WTC11 (cell line): ENCODE results near the gene FOXL1. TPM values are rescaled to one million over a fixed set of nuclear protein-coding genes. Genes with fewer than 3 reads are reported as not detected.

Experiments used
- ATAC-seq: fragments of 200-7000 bp; cut with Tn5 transposase; 2 replicates; pipeline ENCODE4 v1.10.0; 2021; ENCODE audit warnings: mild to moderate bottlenecking, moderate library complexity
- CTCF ChIA-PET: fragments of 300-600 bp; sonication (Branson Sonifier 250); formaldehyde crosslinking; loops from one replicate; lab custom pipeline; 2021; ENCODE audit warnings: antibody characterized with exemption; lab: Charles Lee
- POLR2A ChIA-PET: fragments of 350-600 bp; sonication (Branson Sonifier 250); formaldehyde crosslinking; loops from one replicate; lab custom pipeline; 2021; ENCODE audit warnings: antibody characterized with exemption; lab: Charles Lee
- DNase-seq: peaks from one replicate; pipeline ENCODE4 v3.0.0; 2021; ENCODE audit warnings: low spot score
- H3K27ac Mint-ChIP-seq: 2 replicates; pipeline ENCODE4 v1.8.0; 2021; ENCODE audit warnings: mixed read lengths
- H3K27me3 Mint-ChIP-seq: 2 replicates; pipeline ENCODE4 v1.8.0; 2021; ENCODE audit warnings: low read depth, mild to moderate bottlenecking, moderate library complexity, mixed read lengths
- H3K36me3 Mint-ChIP-seq: 2 replicates; pipeline ENCODE4 v1.8.0; 2021; ENCODE audit warnings: mixed read lengths
- H3K4me1 Mint-ChIP-seq: 2 replicates; pipeline ENCODE4 v1.8.0; 2022; ENCODE audit warnings: mixed read lengths
- H3K4me3 Mint-ChIP-seq: 2 replicates; pipeline ENCODE4 v1.8.0; 2021; ENCODE audit warnings: mild to moderate bottlenecking, moderate library complexity, mixed read lengths
- H3K9me3 Mint-ChIP-seq: 2 replicates; pipeline ENCODE4 v1.8.0; 2021; ENCODE audit warnings: mixed read lengths
- ATF3 ChIP-seq: sonication (generic); formaldehyde crosslinking; conservative IDR thresholded peaks from 2 replicates; pipeline ENCODE4 v1.8.1; 2022; ENCODE audit warnings: mild to moderate bottlenecking, missing genetic modification reagents
- CTCF ChIP-seq: fragments of 200-600 bp; IDR thresholded peaks from 2 replicates; pipeline ENCODE4 v1.8.0; 2022; ENCODE audit warnings: antibody characterized with exemption
- E2F1 ChIP-seq: sonication (generic); formaldehyde crosslinking; IDR thresholded peaks from 2 replicates; pipeline ENCODE4 v1.8.0; 2022; ENCODE audit warnings: mild to moderate bottlenecking, missing genetic modification reagents
- ERG ChIP-seq: fragments of 250-450 bp; sonication (Bioruptor Pico); IDR thresholded peaks from 2 replicates; pipeline ENCODE4 v1.8.0; 2021; ENCODE audit warnings: mild to moderate bottlenecking
- ETV6 ChIP-seq: sonication (generic); formaldehyde crosslinking; IDR thresholded peaks from 2 replicates; pipeline ENCODE4 v1.8.1; 2022; ENCODE audit warnings: mild to moderate bottlenecking, missing genetic modification reagents
- GABPB1 ChIP-seq: sonication (generic); formaldehyde crosslinking; IDR thresholded peaks from 2 replicates; pipeline ENCODE4 v1.8.1; 2023; ENCODE audit warnings: mild to moderate bottlenecking, missing genetic modification reagents
- NR3C1 ChIP-seq: sonication (generic); formaldehyde crosslinking; conservative IDR thresholded peaks from 2 replicates; pipeline ENCODE4 v1.8.1; 2023; ENCODE audit warnings: low read depth, mild to moderate bottlenecking, missing genetic modification reagents
- PREB ChIP-seq: sonication (generic); formaldehyde crosslinking; IDR thresholded peaks from 2 replicates; pipeline ENCODE4 v1.8.1; 2022; ENCODE audit warnings: mild to moderate bottlenecking, missing genetic modification reagents, moderate library complexity, borderline replicate concordance
- SMAD4 ChIP-seq: sonication (generic); formaldehyde crosslinking; IDR thresholded peaks from 2 replicates; pipeline ENCODE4 v1.8.0; 2022; ENCODE audit warnings: mild to moderate bottlenecking, missing genetic modification reagents
- SP1 ChIP-seq: sonication (generic); formaldehyde crosslinking; conservative IDR thresholded peaks from 2 replicates; pipeline ENCODE4 v1.8.1; 2022; ENCODE audit warnings: missing genetic modification reagents
- TCF7 ChIP-seq: sonication (generic); formaldehyde crosslinking; IDR thresholded peaks from 2 replicates; pipeline ENCODE4 v1.8.0; 2022; ENCODE audit warnings: mild to moderate bottlenecking, low read depth, missing genetic modification reagents, moderate library complexity
- TEAD1 ChIP-seq: sonication (generic); formaldehyde crosslinking; IDR thresholded peaks from 2 replicates; pipeline ENCODE4 v1.8.0; 2022; ENCODE audit warnings: mild to moderate bottlenecking, missing genetic modification reagents
- TP53 ChIP-seq: sonication (generic); formaldehyde crosslinking; IDR thresholded peaks from 2 replicates; pipeline ENCODE4 v1.8.1; 2023; ENCODE audit warnings: mild to moderate bottlenecking, missing genetic modification reagents
- ZBTB21 ChIP-seq: sonication (generic); formaldehyde crosslinking; IDR thresholded peaks from 2 replicates; pipeline ENCODE4 v1.8.1; 2023; ENCODE audit warnings: mild to moderate bottlenecking, missing genetic modification reagents, borderline replicate concordance
- ZNF219 ChIP-seq: sonication (generic); formaldehyde crosslinking; IDR thresholded peaks from 2 replicates; pipeline ENCODE4 v1.8.0; 2023; ENCODE audit warnings: missing genetic modification reagents, mild to moderate bottlenecking, borderline replicate concordance
- ZNF281 ChIP-seq: sonication (generic); formaldehyde crosslinking; IDR thresholded peaks from 2 replicates; pipeline ENCODE4 v1.8.0; 2023; ENCODE audit warnings: mild to moderate bottlenecking, missing genetic modification reagents
- ZNF396 ChIP-seq: fragments of 250-450 bp; sonication (Bioruptor Pico); IDR thresholded peaks from 2 replicates; pipeline ENCODE4 v1.8.0; 2021; ENCODE audit warnings: mild to moderate bottlenecking, moderate library complexity, borderline replicate concordance
- ZNF423 ChIP-seq: fragments of 250-450 bp; sonication (Bioruptor Pico); IDR thresholded peaks from 2 replicates; pipeline ENCODE4 v2.1.2; 2022; ENCODE audit warnings: mild to moderate bottlenecking, moderate library complexity
- ZNF425 ChIP-seq: fragments of 250-450 bp; sonication (Bioruptor Pico); conservative IDR thresholded peaks from 2 replicates; pipeline ENCODE4 v1.9.0; 2021; ENCODE audit warnings: mild to moderate bottlenecking
- ZNF532 ChIP-seq: fragments of 250-450 bp; sonication (Bioruptor Pico); IDR thresholded peaks from 2 replicates; pipeline ENCODE4 v1.9.0; 2021; ENCODE audit warnings: mild to moderate bottlenecking, borderline replicate concordance
- total RNA-seq: library from RNA; stranded (reverse); gene quantifications from 3 replicates; pipeline ENCODE4 v1.2.3, GENCODE V29; 2021

FOXL1 gene
- total RNA-seq, 1 experiment from 2014 or later = 0.33 TPM

- no peak for TF ChIP-seq ZNF425
- TF ChIP-seq SMAD4 (CRISPR knock-in tag) = no peak
- no peak for TF ChIP-seq ATF3 (CRISPR knock-in tag)
- no peak for TF ChIP-seq CTCF
These were observed 20.8 kb upstream of the FOXL1 start (continued) for GRCh38 chr16:86557587-86557986.

- CTCF ChIA-PET = interaction anchor here (0.8 kb wide), 1 partner anchor 17 kb away, joined by 3 read pairs; no protein-coding TSS in a partner anchor
- H3K27me3 Mint-ChIP-seq = peaks cover 20% of the 10 kb centered on the region
- peaks cover 9% of the 10 kb centered on the region; the same call in 1 of the 2 replicates for H3K4me1 Mint-ChIP-seq
- no peak overlapping the region for H3K27ac Mint-ChIP-seq
- no peaks in the 10 kb centered on the region for H3K36me3 Mint-ChIP-seq
- no peaks in the 10 kb centered on the region for H3K9me3 Mint-ChIP-seq
- POLR2A ChIA-PET = no interaction called here
- DNase-seq = no peak
- H3K4me3 Mint-ChIP-seq = no peak overlapping the region
- ATAC-seq = no peak
- TF ChIP-seq ZNF281 (CRISPR knock-in tag) (no peak), ZNF423 (no peak), E2F1 (no peak), ZNF219 (CRISPR knock-in tag) (no peak), TCF7 (no peak), PREB (no peak), TEAD1 (CRISPR knock-in tag) (no peak), ZNF396 (CRISPR knock-in tag) (no peak), ERG (no peak), GABPB1 (no peak), ZBTB21 (CRISPR knock-in tag) (no peak), ETV6 (no peak), NR3C1 (no peak), SP1 (CRISPR knock-in tag) (no peak), TP53 (CRISPR knock-in tag) (no peak), ZNF532 (no peak)
These were observed 19.8 kb upstream of the FOXL1 start for GRCh38 chr16:86558355-86559193.
